PFSK-1 (cell line): ENCODE measurements around the gene COL9A1.

Source experiments
- FOXP2 ChIP-seq: optimal IDR thresholded peaks from 2 replicates; pipeline ENCODE3; 2011; ENCODE audit warnings: borderline replicate concordance, control low read depth, inconsistent platforms; ENCODE audit not compliant: insufficient read depth; ENCODE audit errors: extremely low read length, extremely low read depth
- POLR2AphosphoS5 ChIP-seq: IDR thresholded peaks from 2 replicates; pipeline ENCODE4 v1.6.1; 2012; ENCODE audit warnings: low read depth, mild to moderate bottlenecking, control low read depth, low read length, moderate library complexity
- SIN3A ChIP-seq: IDR thresholded peaks from 2 replicates; pipeline ENCODE4 v1.6.1; 2012; ENCODE audit warnings: mild to moderate bottlenecking, low read length, moderate library complexity, borderline replicate concordance; ENCODE audit not compliant: insufficient read depth
- TAF1 ChIP-seq: IDR thresholded peaks from 2 replicates; pipeline ENCODE4 v1.6.1; 2012; ENCODE audit warnings: low read length, control low read depth, borderline replicate concordance; ENCODE audit not compliant: insufficient read depth
- TF ChIP-seq, protein P1 (sequence below), 2 experiments: IDR thresholded peaks; 2 replicates each; pipeline versions ENCODE4 v1.6.1 to v1.8.0; 2011 to 2012; ENCODE audit warnings: low read depth in 2 of 2, low read length in 2 of 2, control low read depth in 1 of 2, inconsistent platforms in 1 of 2, mild to moderate bottlenecking in 1 of 2, moderate library complexity in 1 of 2; ENCODE audit not compliant: insufficient read depth in 1 of 2

The COL9A1 gene

DNA sequence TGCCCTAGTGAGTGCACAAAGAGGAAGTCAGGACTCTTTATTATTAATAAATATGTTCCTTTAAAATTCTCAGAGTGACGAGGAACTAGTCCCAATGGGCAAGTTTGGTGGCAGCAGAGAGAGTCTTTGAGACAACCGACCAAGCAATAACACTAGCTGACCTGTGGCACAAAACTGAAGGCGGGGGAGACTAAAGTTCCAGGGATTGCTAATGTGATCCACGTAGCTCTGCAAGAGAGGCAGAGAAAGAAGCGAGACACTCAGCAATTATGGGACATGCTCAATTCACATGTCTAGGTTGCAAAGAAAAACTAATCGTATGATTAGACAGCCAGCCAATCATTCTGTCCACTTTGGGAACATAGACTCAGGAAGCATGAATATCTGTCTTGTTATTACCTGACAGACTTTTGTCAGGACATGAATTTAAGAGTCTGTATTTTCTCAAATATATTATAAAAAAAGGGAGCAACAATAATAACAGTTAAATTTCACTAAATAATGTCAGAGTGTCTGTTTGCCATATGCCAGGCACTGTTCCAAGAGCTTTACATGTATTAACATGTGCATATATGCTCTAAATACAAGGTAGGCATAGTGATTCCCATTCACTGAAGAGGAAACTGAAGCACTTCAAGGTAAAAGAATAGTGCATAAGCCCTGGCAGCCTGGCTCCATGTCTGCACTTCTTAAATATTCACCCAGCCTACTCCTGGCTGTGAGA, 81.0 kb downstream of the COL9A1 start:
- TF ChIP-seq POLR2AphosphoS5 = no peak

DNA sequence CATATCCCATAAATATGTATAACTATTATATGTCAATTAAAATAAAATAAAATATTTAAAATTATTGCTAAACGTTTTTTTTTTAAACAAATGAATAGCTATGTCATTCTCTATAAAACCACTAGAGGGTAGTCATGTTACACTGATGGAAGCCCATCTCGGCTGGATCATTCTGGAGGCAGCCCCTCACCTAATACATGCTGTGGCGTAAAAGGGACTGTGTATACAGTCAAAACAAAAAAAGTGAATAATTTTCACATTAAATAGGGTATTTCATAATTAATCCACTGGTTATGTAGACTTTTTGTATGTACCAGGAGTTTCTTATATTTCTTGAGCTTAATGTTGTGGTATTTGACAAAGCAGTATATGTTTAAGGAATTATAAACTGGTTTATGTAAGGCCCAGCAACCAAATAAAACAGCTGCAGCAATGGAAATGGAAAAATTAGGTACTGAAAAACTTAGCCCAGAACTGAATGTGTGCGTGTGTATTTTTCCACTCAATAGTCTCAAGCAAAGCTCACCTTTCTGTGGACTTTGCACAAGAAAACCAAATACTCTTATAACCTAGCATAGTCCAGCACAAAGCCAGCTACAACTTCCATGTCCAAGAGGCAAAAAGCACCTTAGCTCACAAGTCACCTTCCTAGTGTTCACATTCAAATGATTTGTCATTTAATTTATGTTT, 81.7 kb downstream of the COL9A1 start:
- TF ChIP-seq TAF1 (no peak), POLR2AphosphoS5 (no peak), FOXP2 (no peak), SIN3A (no peak)
- TF ChIP-seq, protein P1, sequence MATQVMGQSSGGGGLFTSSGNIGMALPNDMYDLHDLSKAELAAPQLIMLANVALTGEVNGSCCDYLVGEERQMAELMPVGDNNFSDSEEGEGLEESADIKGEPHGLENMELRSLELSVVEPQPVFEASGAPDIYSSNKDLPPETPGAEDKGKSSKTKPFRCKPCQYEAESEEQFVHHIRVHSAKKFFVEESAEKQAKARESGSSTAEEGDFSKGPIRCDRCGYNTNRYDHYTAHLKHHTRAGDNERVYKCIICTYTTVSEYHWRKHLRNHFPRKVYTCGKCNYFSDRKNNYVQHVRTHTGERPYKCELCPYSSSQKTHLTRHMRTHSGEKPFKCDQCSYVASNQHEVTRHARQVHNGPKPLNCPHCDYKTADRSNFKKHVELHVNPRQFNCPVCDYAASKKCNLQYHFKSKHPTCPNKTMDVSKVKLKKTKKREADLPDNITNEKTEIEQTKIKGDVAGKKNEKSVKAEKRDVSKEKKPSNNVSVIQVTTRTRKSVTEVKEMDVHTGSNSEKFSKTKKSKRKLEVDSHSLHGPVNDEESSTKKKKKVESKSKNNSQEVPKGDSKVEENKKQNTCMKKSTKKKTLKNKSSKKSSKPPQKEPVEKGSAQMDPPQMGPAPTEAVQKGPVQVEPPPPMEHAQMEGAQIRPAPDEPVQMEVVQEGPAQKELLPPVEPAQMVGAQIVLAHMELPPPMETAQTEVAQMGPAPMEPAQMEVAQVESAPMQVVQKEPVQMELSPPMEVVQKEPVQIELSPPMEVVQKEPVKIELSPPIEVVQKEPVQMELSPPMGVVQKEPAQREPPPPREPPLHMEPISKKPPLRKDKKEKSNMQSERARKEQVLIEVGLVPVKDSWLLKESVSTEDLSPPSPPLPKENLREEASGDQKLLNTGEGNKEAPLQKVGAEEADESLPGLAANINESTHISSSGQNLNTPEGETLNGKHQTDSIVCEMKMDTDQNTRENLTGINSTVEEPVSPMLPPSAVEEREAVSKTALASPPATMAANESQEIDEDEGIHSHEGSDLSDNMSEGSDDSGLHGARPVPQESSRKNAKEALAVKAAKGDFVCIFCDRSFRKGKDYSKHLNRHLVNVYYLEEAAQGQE (IDR thresholded peaks at IDR 0.05; ENCODE audit: insufficient read depth in 1 of 2, low read depth in 2 of 2, low read length in 2 of 2) = no peak

DNA sequence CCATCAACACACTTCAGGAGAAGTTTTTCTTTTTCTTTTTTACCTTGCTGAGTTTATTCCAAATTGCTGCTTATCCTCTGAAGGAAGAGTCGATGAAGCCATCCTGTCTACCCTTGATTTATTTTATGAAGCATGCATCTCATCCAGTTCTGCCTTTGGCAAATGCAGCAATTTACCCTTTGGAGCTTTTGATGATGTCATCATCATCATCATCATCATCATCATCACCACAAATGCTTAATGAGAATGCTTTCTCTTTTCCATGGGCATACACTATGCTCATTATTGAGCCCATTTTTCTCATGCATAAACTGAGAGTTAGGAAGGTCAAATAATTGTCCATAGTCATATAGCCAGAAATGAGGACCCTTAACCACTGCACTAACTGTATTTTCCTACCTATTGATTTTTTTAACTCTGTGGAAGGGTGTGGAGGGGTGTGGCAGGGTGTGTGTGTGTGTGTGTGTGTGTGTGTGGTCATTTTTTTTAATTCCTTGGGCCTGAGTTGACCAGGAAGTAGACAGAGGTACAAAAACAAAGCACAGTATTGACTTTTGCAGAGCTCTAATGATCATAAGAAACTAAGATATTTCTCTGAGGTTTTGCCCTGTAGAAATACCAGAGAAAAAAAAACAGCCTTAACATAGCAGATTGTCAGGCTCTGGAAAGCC, 82.8 kb downstream of the COL9A1 start:
- TF ChIP-seq FOXP2 = no peak
- TF ChIP-seq TAF1 = no peak
- TF ChIP-seq, protein P1 (IDR thresholded peaks at IDR 0.05; ENCODE audit: insufficient read depth in 1 of 2, low read depth in 2 of 2, low read length in 2 of 2) = no peak
- no peak for TF ChIP-seq SIN3A
- TF ChIP-seq POLR2AphosphoS5 = no peak

DNA sequence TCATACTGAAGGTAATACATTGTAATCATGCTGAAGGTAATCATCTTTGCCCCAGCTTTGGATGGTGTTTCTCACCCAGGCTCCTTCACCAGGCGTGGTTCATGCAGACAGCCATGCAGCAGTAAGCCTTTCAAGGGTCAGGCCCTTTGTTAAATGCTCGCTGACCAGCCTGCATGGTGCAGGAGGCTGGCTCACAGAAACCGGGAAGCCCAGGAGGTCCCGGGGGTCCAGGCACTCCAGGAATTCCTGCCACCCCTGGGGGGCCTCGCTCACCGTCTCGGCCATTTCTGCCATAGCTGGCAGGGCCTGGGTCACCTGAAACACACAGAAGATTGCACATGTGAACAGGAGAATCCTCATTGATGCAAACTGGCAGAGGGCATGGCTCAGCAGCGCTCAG, 86.1 kb downstream of the COL9A1 start:
- no peak for TF ChIP-seq FOXP2
- TF ChIP-seq POLR2AphosphoS5 = no peak

DNA sequence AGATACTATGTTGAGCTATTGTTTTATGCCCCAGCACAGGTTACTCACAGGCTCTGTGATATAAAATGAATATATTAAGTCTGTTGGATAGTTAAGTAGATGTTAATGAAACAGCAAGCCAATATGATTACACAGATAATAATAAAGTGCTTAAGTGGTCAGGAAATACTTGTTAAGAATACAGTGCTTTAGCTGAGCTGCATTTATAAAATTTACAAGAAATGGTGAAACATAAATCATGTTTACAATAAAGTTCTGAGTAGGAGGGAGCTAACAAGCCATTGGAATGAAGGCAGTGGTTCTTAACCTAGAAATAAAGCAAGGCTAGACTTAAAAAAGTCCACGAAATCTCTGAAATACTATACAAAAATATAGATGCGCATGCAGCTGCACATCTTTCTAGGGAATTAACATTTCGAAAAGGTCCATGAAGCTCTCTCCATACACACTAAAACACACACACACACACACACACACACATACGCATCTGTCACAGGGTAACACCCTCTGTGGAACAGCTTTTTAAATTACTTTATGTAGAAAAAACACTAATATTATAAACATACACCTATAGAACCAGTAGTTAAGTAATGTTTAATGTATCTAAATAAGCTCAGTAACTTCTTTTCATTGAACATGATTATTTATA, 87.3 kb downstream of the COL9A1 start:
- TF ChIP-seq SIN3A = no peak
- no peak for TF ChIP-seq FOXP2
- TF ChIP-seq, protein P1 (IDR thresholded peaks at IDR 0.05; ENCODE audit: insufficient read depth in 1 of 2, low read depth in 2 of 2, low read length in 2 of 2) = no peak
- TF ChIP-seq TAF1 = no peak
- no peak for TF ChIP-seq POLR2AphosphoS5

DNA sequence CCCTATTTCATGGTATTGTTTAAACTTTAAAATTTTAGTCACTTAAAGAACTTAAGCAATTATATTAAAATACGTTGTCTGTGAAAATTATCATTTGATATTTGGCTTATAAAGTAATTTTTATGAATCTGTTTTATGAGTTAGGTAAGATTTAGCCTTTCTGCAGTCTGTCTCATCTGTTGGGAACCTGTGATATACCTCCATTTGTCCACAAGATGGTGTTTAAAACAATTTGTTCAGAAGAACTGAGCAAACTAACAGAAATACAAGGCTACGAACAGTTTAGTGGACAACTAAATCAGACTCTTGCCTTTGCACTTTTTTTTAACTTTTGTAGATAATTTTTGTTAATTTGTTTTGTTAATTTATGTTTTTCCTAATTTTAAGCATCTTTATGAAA, 92.4 kb downstream of the COL9A1 start:
- TF ChIP-seq FOXP2 = no peak
- TF ChIP-seq, protein P1 (IDR thresholded peaks at IDR 0.05; ENCODE audit: insufficient read depth in 1 of 2, low read depth in 2 of 2, low read length in 2 of 2) = no peak
- TF ChIP-seq TAF1 = no peak
- TF ChIP-seq POLR2AphosphoS5 = no peak
